ENCODE results near the gene OR3A3. TPM values are rescaled to one million over a fixed set of nuclear protein-coding genes. Genes with fewer than 3 reads are reported as not detected.
"Not testable (repeated sequence)": the region's sequence is repeated elsewhere in the genome, so short reads cannot be mapped to it uniquely, and the experiment has no call there.

The OR3A3 gene
- total and polyA plus RNA-seq, 2 experiments from 2014 or later = not detected

GRCh38 chr17:3401786-3402185, 9.4 kb upstream of the OR3A3 start (continued):
- TF ChIP-seq, protein P1, sequence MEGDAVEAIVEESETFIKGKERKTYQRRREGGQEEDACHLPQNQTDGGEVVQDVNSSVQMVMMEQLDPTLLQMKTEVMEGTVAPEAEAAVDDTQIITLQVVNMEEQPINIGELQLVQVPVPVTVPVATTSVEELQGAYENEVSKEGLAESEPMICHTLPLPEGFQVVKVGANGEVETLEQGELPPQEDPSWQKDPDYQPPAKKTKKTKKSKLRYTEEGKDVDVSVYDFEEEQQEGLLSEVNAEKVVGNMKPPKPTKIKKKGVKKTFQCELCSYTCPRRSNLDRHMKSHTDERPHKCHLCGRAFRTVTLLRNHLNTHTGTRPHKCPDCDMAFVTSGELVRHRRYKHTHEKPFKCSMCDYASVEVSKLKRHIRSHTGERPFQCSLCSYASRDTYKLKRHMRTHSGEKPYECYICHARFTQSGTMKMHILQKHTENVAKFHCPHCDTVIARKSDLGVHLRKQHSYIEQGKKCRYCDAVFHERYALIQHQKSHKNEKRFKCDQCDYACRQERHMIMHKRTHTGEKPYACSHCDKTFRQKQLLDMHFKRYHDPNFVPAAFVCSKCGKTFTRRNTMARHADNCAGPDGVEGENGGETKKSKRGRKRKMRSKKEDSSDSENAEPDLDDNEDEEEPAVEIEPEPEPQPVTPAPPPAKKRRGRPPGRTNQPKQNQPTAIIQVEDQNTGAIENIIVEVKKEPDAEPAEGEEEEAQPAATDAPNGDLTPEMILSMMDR (conservative IDR thresholded peaks at IDR 0.05; ENCODE audit: low read depth in 2 of 2) = no peak
- no peak for TF ChIP-seq ZNF114 (CRISPR knock-in tag; IDR thresholded peaks at IDR 0.05)

GRCh38 chr17:3403856-3404255, 7.3 kb upstream of the OR3A3 start:
- H3K27ac ChIP-seq (ENCODE audit: low read depth); H3K9me2 ChIP-seq (ENCODE audit: insufficient read depth); H3K4me1 ChIP-seq (ENCODE audit: insufficient read depth); H3K36me3 Mint-ChIP-seq (ENCODE audit: low read depth); H3K4me3 ChIP-seq; H2AFZ ChIP-seq; H4K20me1 ChIP-seq (replicated peaks; ENCODE audit: insufficient read depth); H3K79me2 ChIP-seq (replicated peaks; ENCODE audit: insufficient read depth); H3K4me1 Mint-ChIP-seq; H3F3A ChIP-seq (replicated peaks; ENCODE audit: low read depth); DNase-seq (ENCODE audit: low spot score); H3K27me3 ChIP-seq (ENCODE audit: insufficient read depth); ATAC-seq; H3K27ac Mint-ChIP-seq; H3K36me3 ChIP-seq (ENCODE audit: insufficient read depth); H3K4me3 Mint-ChIP-seq; H3K4me2 ChIP-seq; H3K27me3 Mint-ChIP-seq (ENCODE audit: insufficient read depth, low read depth, poor library complexity): not testable (repeated sequence)
- H3K9me3 Mint-ChIP-seq = peaks cover 60% of the 10 kb centered on the region

- not testable (repeated sequence) for H3K4me3 ChIP-seq; H3K27ac Mint-ChIP-seq; H3K4me1 ChIP-seq (ENCODE audit: insufficient read depth); H3K9me2 ChIP-seq (ENCODE audit: insufficient read depth); H3K79me2 ChIP-seq (replicated peaks; ENCODE audit: insufficient read depth); DNase-seq (ENCODE audit: low spot score); H3K27ac ChIP-seq (ENCODE audit: low read depth); H4K20me1 ChIP-seq (replicated peaks; ENCODE audit: insufficient read depth); H3F3A ChIP-seq (replicated peaks; ENCODE audit: low read depth); H3K4me3 Mint-ChIP-seq; H3K27me3 Mint-ChIP-seq (ENCODE audit: insufficient read depth, low read depth, poor library complexity); H3K4me2 ChIP-seq; ATAC-seq; H3K36me3 ChIP-seq (ENCODE audit: insufficient read depth); H3K4me1 Mint-ChIP-seq; H3K27me3 ChIP-seq (ENCODE audit: insufficient read depth); H2AFZ ChIP-seq
- peaks cover 57% of the 10 kb centered on the region for H3K9me3 Mint-ChIP-seq
- peaks cover 11% of the 10 kb centered on the region for H3K36me3 Mint-ChIP-seq (ENCODE audit: low read depth)
These were observed 1.0 kb downstream of the OR3A3 start for GRCh38 chr17:3412216-3412615.

DNA sequence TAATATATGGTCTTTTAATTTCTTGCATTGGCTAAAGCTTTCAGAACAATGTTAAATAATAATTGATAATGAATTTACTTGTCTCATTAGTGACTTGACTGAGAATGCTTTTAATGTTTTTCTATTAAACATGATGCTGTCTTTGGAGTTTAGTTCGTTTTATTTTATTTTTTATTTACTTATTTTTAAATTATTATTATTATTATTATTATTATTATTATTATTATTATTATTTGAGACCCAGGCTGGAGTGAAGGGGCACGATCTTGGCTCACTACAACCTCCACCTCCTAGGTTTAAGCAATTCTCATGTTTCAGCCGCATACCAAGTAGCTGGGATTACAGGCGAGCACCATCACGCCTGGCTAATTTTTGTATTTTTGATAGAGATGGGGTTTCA, 4.4 kb downstream of the OR3A3 start:
- H3K27ac Mint-ChIP-seq = no peak overlapping the region
- no peak overlapping the region for H3K4me3 Mint-ChIP-seq
- no peaks in the 10 kb centered on the region for H3K4me1 Mint-ChIP-seq
- no peaks in the 10 kb centered on the region for H4K20me1 ChIP-seq (replicated peaks; ENCODE audit: insufficient read depth)
- no peaks in the 10 kb centered on the region for H3K36me3 ChIP-seq (ENCODE audit: insufficient read depth)
- H3K27me3 Mint-ChIP-seq (ENCODE audit: insufficient read depth, low read depth, poor library complexity) = no peaks in the 10 kb centered on the region
- peaks cover 32% of the 10 kb centered on the region for H3K9me3 Mint-ChIP-seq
- H3K27me3 ChIP-seq (ENCODE audit: insufficient read depth) = no peaks in the 10 kb centered on the region
- H3K4me2 ChIP-seq = no peak overlapping the region
- peaks cover 6% of the 10 kb centered on the region; the same call in 1 of the 2 replicates for H3K9me2 ChIP-seq (ENCODE audit: insufficient read depth)
- ATAC-seq = no peak
- no peak overlapping the region for H3K4me3 ChIP-seq
- H3F3A ChIP-seq (replicated peaks; ENCODE audit: low read depth) = no peaks in the 10 kb centered on the region
- H2AFZ ChIP-seq = no peak overlapping the region
- no peaks in the 10 kb centered on the region for H3K79me2 ChIP-seq (replicated peaks; ENCODE audit: insufficient read depth)
- no peak for DNase-seq (ENCODE audit: low spot score)
- peaks cover 6% of the 10 kb centered on the region for H3K36me3 Mint-ChIP-seq (ENCODE audit: low read depth)
- H3K4me1 ChIP-seq (ENCODE audit: insufficient read depth) = no peaks in the 10 kb centered on the region
- no peak overlapping the region for H3K27ac ChIP-seq (ENCODE audit: low read depth)
- TF ChIP-seq NANOG (IDR thresholded peaks at IDR 0.05; ENCODE audit: borderline replicate concordance) (no peak), CREB1 (CRISPR knock-in tag; IDR thresholded peaks at IDR 0.05; ENCODE audit: low read depth) (no peak), STAT1 (IDR thresholded peaks at IDR 0.05; ENCODE audit: unreplicated experiment) (no peak), EZH2phosphoT487 (IDR thresholded peaks at IDR 0.05; ENCODE audit: unreplicated experiment) (no peak), ZNF462 (CRISPR knock-in tag; IDR thresholded peaks at IDR 0.05) (no peak)

Measured in GM23338 (cell line).